H1 (cell line): Measurements from ENCODE around the gene PPID. TPM values are rescaled to one million over a fixed set of nuclear protein-coding genes. Genes with fewer than 3 reads are reported as not detected.

Source experiments
- CTCF ChIP-seq, 3 experiments: IDR thresholded peaks; 1 replicate in 2 of 3; 2 replicates in 1 of 3; pipeline versions ENCODE4 v1.5.1 to v1.6.1; 2011; ENCODE audit warnings: low read length in 3 of 3, mild to moderate bottlenecking in 3 of 3, inconsistent platforms in 2 of 3, low read depth in 1 of 3, moderate library complexity in 1 of 3; ENCODE audit not compliant: insufficient read depth in 1 of 3; ENCODE audit errors: control extremely low read depth in 1 of 3
- POLR2A ChIP-seq, 2 experiments: IDR thresholded peaks; 1 replicate in 1 of 2; 2 replicates in 1 of 2; pipeline ENCODE4 v1.6.1; 2011; ENCODE audit warnings: low read depth in 2 of 2, low read length in 2 of 2, mild to moderate bottlenecking in 2 of 2; ENCODE audit errors: control extremely low read depth in 1 of 2
- polyA plus RNA-seq, 7 experiments: library from polyadenylated mRNA; depleted of rRNA in 3 of 7; stranded (reverse) in 5 of 7; unstranded in 2 of 7; fragments of >200 nt in 5 of 7; fragments of 200-250 nt in 2 of 7; gene quantifications; 1 replicate in 5 of 7; 2 replicates in 1 of 7; 4 replicates in 1 of 7; pipeline versions ENCODE4 v1.2.1 to v1.2.3, GENCODE V29; 2011 to 2013; ENCODE audit warnings: missing spikeins in 2 of 7, mixed read lengths in 2 of 7
- total RNA-seq: library from RNA; stranded (reverse); fragmentation: NEBNext Ultra II Directional; extraction: Animal tissue kit (Norgen Biotek cat#: 25700); gene quantifications from 2 replicates; pipeline ENCODE4 v1.2.1, GENCODE V29; 2021

Gene PPID
- total and polyA plus RNA-seq, 2 of the 8 experiments (the other 6 are each of a cell fraction or from before 2014, with no cell fraction given) = 20.2 to 53.2 TPM

- TF ChIP-seq CTCF (IDR thresholded peaks at IDR 0.05; ENCODE audit: control extremely low read depth in 1 of 3, insufficient read depth in 1 of 3, low read depth in 1 of 3, low read length in 3 of 3) = no peak
- peak in 1 of 2 experiments; percentile 57; a peak in 2 of 3 replicates for TF ChIP-seq POLR2A (IDR thresholded peaks at IDR 0.05; ENCODE audit: control extremely low read depth in 1 of 2, low read depth in 2 of 2, low read length in 2 of 2)
Observed at GRCh38 chr4:158768555-158769174, 45.5 kb upstream of the PPID start, which contains the start of gene FNIP2 (continued).
